Caco-2 (cell line): Measurements from ENCODE around the gene KLK3. TPM values are rescaled to one million over a fixed set of nuclear protein-coding genes. Genes with fewer than 3 reads are reported as not detected.

Experiments
- BruUV-seq: library from RNA; stranded (reverse); fragments of 400-500 nt; replicated peaks from 2 replicates; lab custom pipeline; 2021; lab: Mats Ljungman, UMichigan
- CTCF ChIA-PET: fragments of 300-600 bp; sonication (Branson Sonifier 250); formaldehyde crosslinking; loops from one replicate; lab custom pipeline; 2022; ENCODE audit warnings: antibody characterized with exemption; lab: Charles Lee
- POLR2A ChIA-PET: fragments of 300-600 bp; sonication (Branson Sonifier 250); formaldehyde crosslinking; loops from one replicate; lab custom pipeline; 2022; ENCODE audit warnings: antibody characterized with exemption; lab: Charles Lee
- DNase-seq, 2 experiments: peaks; one replicate each; pipeline versions ENCODE4 v3.0.0 to v3.0.0-alpha.2; 2020 to 2022
- H3K27me3 ChIP-seq: replicated peaks from 2 replicates; pipeline ENCODE4 v1.6.0; 2011; ENCODE audit warnings: low read length; ENCODE audit not compliant: control insufficient read depth, insufficient read depth
- H3K36me3 ChIP-seq: 2 replicates; pipeline ENCODE4 v1.5.1; 2011; ENCODE audit warnings: low read length; ENCODE audit not compliant: control insufficient read depth, insufficient read depth
- H3K4me1 ChIP-seq: fragments of 250-450 bp; sonication (Bioruptor Pico); 2 replicates; pipeline ENCODE4 v1.5.1; 2020; ENCODE audit warnings: mild to moderate bottlenecking
- H3K4me3 ChIP-seq: 2 replicates; pipeline ENCODE4 v1.5.1; 2011; ENCODE audit warnings: low read depth, mild to moderate bottlenecking, control low read depth, low read length
- H3K9me3 ChIP-seq: fragments of 250-450 bp; sonication (Bioruptor Pico); 2 replicates; pipeline ENCODE4 v1.5.1; 2020; ENCODE audit warnings: mild to moderate bottlenecking, moderate library complexity
- H3K27ac Mint-ChIP-seq: one replicate; pipeline ENCODE4 v1.8.0; 2022; ENCODE audit warnings: mixed read lengths; ENCODE audit not compliant: unreplicated experiment
- H3K27me3 Mint-ChIP-seq: one replicate; pipeline ENCODE4 v1.8.0; 2022; ENCODE audit warnings: mixed read lengths; ENCODE audit not compliant: insufficient read depth, unreplicated experiment
- H3K36me3 Mint-ChIP-seq: one replicate; pipeline ENCODE4 v1.8.0; 2022; ENCODE audit warnings: mild to moderate bottlenecking, mixed read lengths; ENCODE audit not compliant: insufficient read depth, unreplicated experiment
- H3K4me1 Mint-ChIP-seq: one replicate; pipeline ENCODE4 v1.8.0; 2022; ENCODE audit warnings: low read depth, mixed read lengths; ENCODE audit not compliant: unreplicated experiment
- H3K4me3 Mint-ChIP-seq: one replicate; pipeline ENCODE4 v1.8.0; 2022; ENCODE audit warnings: mild to moderate bottlenecking, moderate library complexity, mixed read lengths; ENCODE audit not compliant: unreplicated experiment
- H3K9me3 Mint-ChIP-seq: one replicate; pipeline ENCODE4 v1.8.0; 2022; ENCODE audit warnings: mixed read lengths; ENCODE audit not compliant: unreplicated experiment
- CTCF ChIP-seq, 2 experiments: fragments of 200-600 bp in 1 of 2; IDR thresholded peaks; 1 replicate in 1 of 2; 2 replicates in 1 of 2; pipeline versions ENCODE4 v1.5.1 to v1.8.0; 2011 to 2022; ENCODE audit warnings: antibody characterized with exemption in 1 of 2, control low read depth in 1 of 2, inconsistent platforms in 1 of 2, low read depth in 1 of 2, low read length in 1 of 2, mild to moderate bottlenecking in 1 of 2, moderate library complexity in 1 of 2; ENCODE audit not compliant: insufficient read depth in 1 of 2, severe bottlenecking in 1 of 2, unreplicated experiment in 1 of 2
- intact Hi-C: fragments of 100-400 bp; cut with micrococcal nuclease; formaldehyde crosslinking; loops from one replicate; pipeline ENCODE4 v1.10.0; 2022; ENCODE audit not compliant: unreplicated experiment
- total RNA-seq: library from RNA; stranded (reverse); gene quantifications from 2 replicates; pipeline ENCODE4 v1.2.3, GENCODE V29; 2022

Gene KLK3
- total RNA-seq, 1 experiment from 2014 or later = not detected

DNA sequence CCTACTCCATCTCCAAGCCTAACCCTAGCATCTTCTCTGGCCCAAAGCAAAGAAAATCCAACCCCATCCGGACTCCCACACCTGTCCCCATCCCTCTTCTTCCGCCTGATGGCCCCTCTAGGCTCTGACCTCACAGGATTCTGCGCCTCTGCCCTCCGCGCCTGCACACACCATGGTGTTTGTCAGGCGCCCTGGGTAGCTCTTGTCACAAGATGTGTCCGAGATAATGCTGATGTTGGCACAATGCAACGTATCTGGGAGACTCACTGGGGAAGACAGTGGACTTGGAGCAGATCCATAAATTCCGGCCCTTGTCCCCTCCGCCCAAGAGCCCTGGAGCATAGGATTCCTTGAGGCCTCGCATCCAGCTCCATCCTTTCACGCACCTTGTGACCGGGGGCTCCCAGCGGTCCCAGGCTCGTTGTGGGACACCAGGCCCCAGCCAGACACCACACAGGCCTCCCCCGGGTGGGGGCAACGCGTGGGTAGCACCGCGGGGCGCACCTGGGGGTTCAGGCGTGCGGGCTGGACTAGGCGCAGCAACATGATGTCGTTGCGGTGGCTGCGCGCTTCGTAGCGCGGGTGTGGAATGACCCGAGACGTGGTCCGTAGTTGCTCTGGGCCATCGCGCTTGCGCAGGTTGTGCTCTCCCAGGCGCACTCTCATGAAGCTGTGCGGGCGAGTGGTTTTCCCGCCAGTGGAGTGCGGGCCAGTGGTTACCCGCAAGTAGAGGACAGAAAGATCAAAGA, 28.0 kb upstream of the KLK3 start:
- Histone ChIP-seq H3K9me3 (no peaks in the 10 kb centered on the region), H3K4me1 (0 out of 2 replicates have a peak, but pooled peaks cover 5% of the 10 kb centered on the region), H3K36me3 (no peaks in the 10 kb centered on the region), H3K4me3 (no peak overlapping the region), H3K27me3 (no peaks in the 10 kb centered on the region)
- H3K36me3 Mint-ChIP-seq = peaks cover 7% of the 10 kb centered on the region
- peaks cover 16% of the 10 kb centered on the region for H3K27me3 Mint-ChIP-seq
- POLR2A ChIA-PET = no interaction called here
- no peak overlapping the region for H3K27ac Mint-ChIP-seq
- CTCF ChIA-PET = no interaction called here
- intact Hi-C loops = no loop called here
- no peaks in the 10 kb centered on the region for H3K4me1 Mint-ChIP-seq
- no peak for TF ChIP-seq CTCF (IDR thresholded peaks at IDR 0.05; ENCODE audit: insufficient read depth in 1 of 2, low read depth in 1 of 2, low read length in 1 of 2, severe bottlenecking in 1 of 2, unreplicated experiment in 1 of 2)
- no peak for DNase-seq
- H3K9me3 Mint-ChIP-seq = no peaks in the 10 kb centered on the region
- BruUV-seq = no TSS peak
- no peak overlapping the region for H3K4me3 Mint-ChIP-seq

DNA sequence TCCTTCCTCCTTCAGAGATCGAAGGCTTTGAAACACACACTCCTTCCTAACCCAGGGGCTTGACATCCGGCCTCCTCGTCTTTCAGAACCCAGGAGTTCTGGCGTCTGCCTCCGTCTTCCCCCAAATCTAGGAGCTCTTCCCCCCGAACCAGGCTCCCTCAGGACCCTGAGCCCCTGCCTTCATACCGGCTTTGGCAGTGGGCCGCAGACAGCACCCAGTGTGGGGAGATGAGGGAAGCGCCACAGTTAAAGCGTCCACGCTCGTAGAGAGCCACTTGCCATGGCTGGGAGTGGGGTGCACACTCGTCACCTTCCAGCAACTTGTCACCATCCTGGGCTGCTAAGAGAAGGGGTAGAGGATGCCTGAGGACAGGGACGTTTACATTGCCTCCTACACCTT, 27.2 kb upstream of the KLK3 start:
- ChIA-PET CTCF (no interaction called here), POLR2A (no interaction called here)
- 0 out of 2 replicates have a peak, but pooled peaks cover 5% of the 10 kb centered on the region for H3K4me1 ChIP-seq
- no peaks in the 10 kb centered on the region for H3K36me3 ChIP-seq
- no peaks in the 10 kb centered on the region for H3K27me3 ChIP-seq
- H3K4me3 ChIP-seq = no peak overlapping the region
- Mint-ChIP-seq H3K27me3 (peaks cover 16% of the 10 kb centered on the region), H3K4me3 (no peak overlapping the region), H3K4me1 (no peaks in the 10 kb centered on the region), H3K36me3 (peaks cover 10% of the 10 kb centered on the region), H3K27ac (no peak overlapping the region), H3K9me3 (no peaks in the 10 kb centered on the region)
- TF ChIP-seq CTCF (IDR thresholded peaks at IDR 0.05; ENCODE audit: insufficient read depth in 1 of 2, low read depth in 1 of 2, low read length in 1 of 2, severe bottlenecking in 1 of 2, unreplicated experiment in 1 of 2) = no peak
- DNase-seq = no peak
- no peaks in the 10 kb centered on the region for H3K9me3 ChIP-seq
- no TSS peak for BruUV-seq
- intact Hi-C loops = no loop called here

GRCh38 chr19:50829801-50830200, 24.9 kb upstream of the KLK3 start:
- Histone ChIP-seq H3K36me3 (no peaks in the 10 kb centered on the region), H3K9me3 (no peaks in the 10 kb centered on the region), H3K27me3 (no peaks in the 10 kb centered on the region), H3K4me1 (no peaks in the 10 kb centered on the region), H3K4me3 (no peak overlapping the region)
- Mint-ChIP-seq H3K4me1 (no peaks in the 10 kb centered on the region), H3K36me3 (peaks cover 16% of the 10 kb centered on the region), H3K27ac (no peak overlapping the region), H3K27me3 (peaks cover 19% of the 10 kb centered on the region), H3K4me3 (no peak overlapping the region), H3K9me3 (no peaks in the 10 kb centered on the region)
- ChIA-PET CTCF (no interaction called here), POLR2A (no interaction called here)
- no peak for DNase-seq
- intact Hi-C loops = no loop called here
- no TSS peak for BruUV-seq
- no peak for TF ChIP-seq CTCF (IDR thresholded peaks at IDR 0.05; ENCODE audit: insufficient read depth in 1 of 2, low read depth in 1 of 2, low read length in 1 of 2, severe bottlenecking in 1 of 2, unreplicated experiment in 1 of 2)
